Lower leg skin (tissue), 4 donors: ENCODE results near the gene ZNF180. TPM values are rescaled to one million over a fixed set of nuclear protein-coding genes. Genes with fewer than 3 reads are reported as not detected.

Experiments
- DNase-seq, 2 donors: peaks; one replicate each; pipeline ENCODE4 v3.0.0-alpha.2; 2019; ENCODE audit warnings: low spot score in 2 of 2
- H3K4me3 ChIP-seq: fragments of 200-600 bp; sonication (generic); 2 replicates; pipeline ENCODE4 v1.5.1; 2017; ENCODE audit warnings: mild to moderate bottlenecking, low read depth; ENCODE audit not compliant: poor library complexity, severe bottlenecking
- CTCF ChIP-seq, 3 donors: fragments of 450-650 bp; IDR thresholded peaks; one replicate each; pipeline ENCODE4 v1.5.1; 2016; ENCODE audit warnings: antibody characterized with exemption in 3 of 3, mild to moderate bottlenecking in 3 of 3, moderate library complexity in 2 of 3
- POLR2A ChIP-seq, 2 donors: fragments of 450-650 bp; IDR thresholded peaks; one replicate each; pipeline ENCODE4 v1.6.1; 2016 to 2017; ENCODE audit warnings: antibody characterized with exemption in 2 of 2, mild to moderate bottlenecking in 1 of 2, moderate library complexity in 1 of 2
- WGBS, 2 donors: methylation state at CpG; one replicate each; pipeline ENCODE4 v1.1.5; 2018; 5-methylcytosine and 5-hydroxymethylcytosine counted together
- intact Hi-C: fragments of 100-400 bp; cut with DNase I; formaldehyde crosslinking; loops from one replicate; pipeline ENCODE4 v1.15.0; 2023; ENCODE audit warnings: low total_unique reads
- total RNA-seq, 4 donors: library from RNA; depleted of rRNA; stranded (reverse); fragments of >200 nt; gene quantifications; one replicate each; pipeline ENCODE4 v1.1.0, GENCODE V29; 2016

The ZNF180 gene
- total RNA-seq, 4 donors from 2014 or later, result 9.1 to 48.2 (median 12.0) TPM

- intact Hi-C loops, result no loop called here
- no peak for TF ChIP-seq CTCF (IDR thresholded peaks at IDR 0.05)
- no peak for TF ChIP-seq POLR2A (IDR thresholded peaks at IDR 0.05)
- DNase-seq, result peak in 1 of 2 donors; percentile 17
- H3K4me3 ChIP-seq, result no peak overlapping the region
- 81 to 89% methylated on average over 3 of the region's 3 CpGs for WGBS, 2 donors
These were observed 14.7 kb upstream of the ZNF180 start for GRCh38 chr19:44515031-44515430.

- TF ChIP-seq CTCF (IDR thresholded peaks at IDR 0.05) (no peak), POLR2A (IDR thresholded peaks at IDR 0.05) (no peak)
- intact Hi-C loops, result no loop called here
- WGBS, 2 donors, result 34% methylated on average over 12 of the region's 12 CpGs
- no peak overlapping the region for H3K4me3 ChIP-seq
- peak in 1 of 2 donors; percentile 65 for DNase-seq
These were observed 12.3 kb upstream of the ZNF180 start for GRCh38 chr19:44512326-44513298.

GRCh38 chr19:44509478-44509877 lies 9.2 kb upstream of the ZNF180 start:
- intact Hi-C loops, result no loop called here
- no peak overlapping the region for H3K4me3 ChIP-seq
- no peak for TF ChIP-seq CTCF (IDR thresholded peaks at IDR 0.05)
- TF ChIP-seq POLR2A (IDR thresholded peaks at IDR 0.05), result no peak
- DNase-seq, result no peak

- intact Hi-C loops, result no loop called here
- DNase-seq, result no peak
- peak overlapping the region; percentile 93 for H3K4me3 ChIP-seq
- TF ChIP-seq POLR2A (IDR thresholded peaks at IDR 0.05) (no peak), CTCF (IDR thresholded peaks at IDR 0.05) (no peak)
- WGBS, 2 donors, result 24 to 28% methylated on average over 6 of the region's 6 CpGs
These were observed 763 bp downstream of the ZNF180 start for GRCh38 chr19:44499559-44499958.

- 94 to 97% methylated on average over 9 of the region's 9 CpGs for WGBS, 2 donors
- DNase-seq, result no peak
- TF ChIP-seq POLR2A (IDR thresholded peaks at IDR 0.05) (no peak), CTCF (IDR thresholded peaks at IDR 0.05) (no peak)
- H3K4me3 ChIP-seq, result no peak overlapping the region
- intact Hi-C loops, result no loop called here
These were observed 1.3 kb downstream of the ZNF180 start for GRCh38 chr19:44498988-44499387.
